ENCODE measurements around the gene ETNPPL.

ETNPPL gene

GRCh38 chr4:108700081-108700757 is 62.6 kb downstream of the ETNPPL start:
- DNase-seq (ENCODE audit: low read depth, low spot score) = peak; percentile 86

GRCh38 chr4:108696160-108696559 is 66.7 kb downstream of the ETNPPL start:
- no peak for DNase-seq (ENCODE audit: low read depth, low spot score)

DNA sequence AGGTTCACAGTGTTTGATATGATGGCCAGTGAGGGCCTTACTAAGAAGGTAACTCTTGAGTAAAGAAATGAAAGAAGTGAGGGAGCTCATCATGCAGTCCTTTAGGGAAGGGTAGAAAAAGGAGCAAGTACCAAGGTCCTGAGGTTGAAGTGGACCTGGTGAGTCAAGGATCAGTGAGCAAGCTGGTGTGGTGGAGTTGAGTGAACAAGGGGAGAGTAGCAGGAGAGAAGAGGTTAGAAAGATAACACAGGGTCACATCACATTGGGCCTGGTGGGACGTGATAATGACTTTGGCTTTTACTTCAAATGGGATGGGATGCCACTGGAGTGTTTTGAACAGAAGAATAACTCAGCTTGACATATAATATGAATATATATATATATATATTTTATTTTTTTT is 67.8 kb downstream of the ETNPPL start:
- DNase-seq (ENCODE audit: low read depth, low spot score) = no peak

GRCh38 chr4:108694423-108694822 is 68.4 kb downstream of the ETNPPL start:
- DNase-seq (ENCODE audit: low read depth, low spot score) = no peak

- peak; percentile 5 for DNase-seq (ENCODE audit: low read depth, low spot score)
These were observed 69.0 kb downstream of the ETNPPL start for GRCh38 chr4:108693819-108694218.

DNA sequence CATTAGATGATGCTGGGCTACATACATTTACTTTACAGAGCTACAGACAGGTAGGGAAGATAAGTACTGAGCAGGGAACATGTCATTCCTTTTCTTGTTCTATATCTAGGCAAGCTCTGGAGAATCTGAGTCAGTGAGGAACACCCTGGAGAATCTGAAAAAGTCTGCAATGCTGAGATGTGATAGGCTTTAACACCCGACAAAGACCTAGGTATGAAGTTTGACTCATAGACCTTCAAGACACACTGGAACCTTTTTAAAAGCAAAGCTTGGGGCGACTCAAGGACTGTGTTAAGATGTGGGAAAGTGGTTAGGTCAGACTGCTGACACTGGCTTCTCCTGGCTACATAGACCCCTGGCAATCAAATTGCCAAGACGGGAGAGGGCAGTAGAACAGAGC is 69.6 kb downstream of the ETNPPL start:
- no peak for DNase-seq (ENCODE audit: low read depth, low spot score)

All from astrocyte of the hippocampus (primary cell).